Measurements from ENCODE around the gene MAP3K14.

MAP3K14 gene

GRCh38 chr17:45230787-45231480 is 85.9 kb downstream of the MAP3K14 start:
- H3K36me3 ChIP-seq (ENCODE audit: low read length) = no peaks in the 10 kb centered on the region
- H3K27me3 ChIP-seq (ENCODE audit: low read length) = no peaks in the 10 kb centered on the region
- no peaks in the 10 kb centered on the region for H4K20me1 ChIP-seq (ENCODE audit: low read depth, low read length)
- H3K9me3 ChIP-seq (ENCODE audit: insufficient read depth, low read length) = no peaks in the 10 kb centered on the region
- TF ChIP-seq CTCF (IDR thresholded peaks at IDR 0.05; ENCODE audit: insufficient read depth, low read length, poor library complexity, severe bottlenecking) (no peak), EZH2phosphoT487 (conservative IDR thresholded peaks at IDR 0.05; ENCODE audit: low read length) (no peak)
- H3K27ac ChIP-seq (ENCODE audit: low read depth, low read length) = peak overlapping the region; percentile 99
- H2AFZ ChIP-seq (ENCODE audit: low read depth, low read length, severe bottlenecking) = no peak overlapping the region
- no peaks in the 10 kb centered on the region for H3K9me2 ChIP-seq (replicated peaks; ENCODE audit: insufficient read depth, low read length)
- peak overlapping the region; percentile 98 for H3K9ac ChIP-seq (ENCODE audit: low read length)
- H3F3A ChIP-seq (ENCODE audit: insufficient read depth) = peaks cover 45% of the 10 kb centered on the region
- no peak overlapping the region for H3K4me3 ChIP-seq (ENCODE audit: insufficient read depth, low read length, poor library complexity, severe bottlenecking)
- H3K4me2 ChIP-seq (ENCODE audit: low read depth, low read length, poor library complexity, severe bottlenecking) = peak overlapping the region; percentile 92
- peaks cover 42% of the 10 kb centered on the region for H3K79me2 ChIP-seq (ENCODE audit: insufficient read depth, low read length)

GRCh38 chr17:45230410-45230786 is 86.4 kb downstream of the MAP3K14 start:
- peaks cover 51% of the 10 kb centered on the region for H3F3A ChIP-seq (ENCODE audit: insufficient read depth)
- H3K9me3 ChIP-seq (ENCODE audit: insufficient read depth, low read length) = no peaks in the 10 kb centered on the region
- peak overlapping the region; percentile 92 for H3K4me2 ChIP-seq (ENCODE audit: low read depth, low read length, poor library complexity, severe bottlenecking)
- H3K4me3 ChIP-seq (ENCODE audit: insufficient read depth, low read length, poor library complexity, severe bottlenecking) = no peak overlapping the region
- no peak overlapping the region for H2AFZ ChIP-seq (ENCODE audit: low read depth, low read length, severe bottlenecking)
- H3K9ac ChIP-seq (ENCODE audit: low read length) = peak overlapping the region; percentile 98; the same call in 1 of the 2 replicates
- peak overlapping the region; percentile 99 for H3K27ac ChIP-seq (ENCODE audit: low read depth, low read length)
- H4K20me1 ChIP-seq (ENCODE audit: low read depth, low read length) = no peaks in the 10 kb centered on the region
- H3K36me3 ChIP-seq (ENCODE audit: low read length) = no peaks in the 10 kb centered on the region
- TF ChIP-seq EZH2phosphoT487 (conservative IDR thresholded peaks at IDR 0.05; ENCODE audit: low read length) = no peak
- no peak for TF ChIP-seq CTCF (IDR thresholded peaks at IDR 0.05; ENCODE audit: insufficient read depth, low read length, poor library complexity, severe bottlenecking)
- no peaks in the 10 kb centered on the region for H3K9me2 ChIP-seq (replicated peaks; ENCODE audit: insufficient read depth, low read length)
- H3K27me3 ChIP-seq (ENCODE audit: low read length) = no peaks in the 10 kb centered on the region
- H3K79me2 ChIP-seq (ENCODE audit: insufficient read depth, low read length) = peaks cover 42% of the 10 kb centered on the region

GRCh38 chr17:45229681-45230409 is 87.0 kb downstream of the MAP3K14 start:
- H2AFZ ChIP-seq (ENCODE audit: low read depth, low read length, severe bottlenecking) = no peak overlapping the region
- no peak for TF ChIP-seq EZH2phosphoT487 (conservative IDR thresholded peaks at IDR 0.05; ENCODE audit: low read length)
- no peak for TF ChIP-seq CTCF (IDR thresholded peaks at IDR 0.05; ENCODE audit: insufficient read depth, low read length, poor library complexity, severe bottlenecking)
- peaks cover 53% of the 10 kb centered on the region for H3F3A ChIP-seq (ENCODE audit: insufficient read depth)
- H3K36me3 ChIP-seq (ENCODE audit: low read length) = no peaks in the 10 kb centered on the region
- H3K79me2 ChIP-seq (ENCODE audit: insufficient read depth, low read length) = peaks cover 47% of the 10 kb centered on the region
- H3K9ac ChIP-seq (ENCODE audit: low read length) = peak overlapping the region; percentile 98
- H3K9me2 ChIP-seq (replicated peaks; ENCODE audit: insufficient read depth, low read length) = no peaks in the 10 kb centered on the region
- no peak overlapping the region for H3K4me3 ChIP-seq (ENCODE audit: insufficient read depth, low read length, poor library complexity, severe bottlenecking)
- H4K20me1 ChIP-seq (ENCODE audit: low read depth, low read length) = no peaks in the 10 kb centered on the region
- no peaks in the 10 kb centered on the region for H3K27me3 ChIP-seq (ENCODE audit: low read length)
- H3K27ac ChIP-seq (ENCODE audit: low read depth, low read length) = peak overlapping the region; percentile 99
- no peaks in the 10 kb centered on the region for H3K9me3 ChIP-seq (ENCODE audit: insufficient read depth, low read length)
- peak overlapping the region; percentile 92 for H3K4me2 ChIP-seq (ENCODE audit: low read depth, low read length, poor library complexity, severe bottlenecking)
